H1 (cell line): ENCODE data around the gene RAB44. TPM values are rescaled to one million over a fixed set of nuclear protein-coding genes. Genes with fewer than 3 reads are reported as not detected.

Experiments used
- CTCF ChIA-PET: fragments of 300-600 bp; sonication (Branson Sonifier 250); formaldehyde crosslinking; loops from one replicate; lab custom pipeline; 2021; ENCODE audit not compliant: partially characterized antibody; lab: Charles Lee
- POLR2A ChIA-PET: fragments of 300-600 bp; sonication (Branson Sonifier 250); formaldehyde crosslinking; loops from one replicate; lab custom pipeline; 2021; ENCODE audit warnings: inconsistent platforms; ENCODE audit not compliant: partially characterized antibody; lab: Charles Lee
- DNase-seq, 2 experiments: peaks; one replicate each; pipeline versions ENCODE4 v3.0.0 to v3.0.0-alpha.2; 2010 to 2022; ENCODE audit warnings: low spot score in 2 of 2, low read depth in 1 of 2, mixed read lengths in 1 of 2
- FAIRE-seq: peaks from 2 replicates; lab custom pipeline; 2011; peaks lifted over from hg19 to GRCh38; lab: Jason Lieb, UNC
- H2AFZ ChIP-seq: 2 replicates; pipeline ENCODE4 v1.8.1; 2012; ENCODE audit warnings: low read length, inconsistent platforms
- H2AK5ac ChIP-seq: 2 replicates; pipeline ENCODE4 v1.6.1; 2013; ENCODE audit warnings: low read depth, low read length
- H2BK120ac ChIP-seq: replicated peaks from 2 replicates; pipeline ENCODE3; 2013; ENCODE audit warnings: low read depth, low read length, inconsistent platforms
- H2BK12ac ChIP-seq: 2 replicates; pipeline ENCODE4 v1.6.1; 2013; ENCODE audit warnings: low read depth, low read length
- H2BK15ac ChIP-seq: 2 replicates; pipeline ENCODE4 v1.6.1; 2013; ENCODE audit warnings: low read length
- H2BK20ac ChIP-seq: 2 replicates; pipeline ENCODE4 v1.6.1; 2013; ENCODE audit warnings: low read length
- H2BK5ac ChIP-seq: 2 replicates; pipeline ENCODE4 v1.6.1; 2013; ENCODE audit warnings: low read depth, low read length
- H3K14ac ChIP-seq: 2 replicates; pipeline ENCODE4 v1.6.1; 2013; ENCODE audit warnings: inconsistent platforms; ENCODE audit not compliant: insufficient read length
- H3K18ac ChIP-seq: 2 replicates; pipeline ENCODE4 v1.6.1; 2013; ENCODE audit warnings: low read length; ENCODE audit errors: extremely low read depth
- H3K23ac ChIP-seq: 2 replicates; pipeline ENCODE4 v1.6.1; 2013; ENCODE audit warnings: inconsistent platforms; ENCODE audit not compliant: insufficient read length
- H3K23me2 ChIP-seq: 2 replicates; pipeline ENCODE4 v1.6.1; 2013; ENCODE audit warnings: low read depth, low read length
- H3K27ac ChIP-seq: 2 replicates; pipeline ENCODE4 v1.6.1; 2011; ENCODE audit warnings: low read depth, low read length, inconsistent platforms
- H3K27me3 ChIP-seq, 4 experiments: replicated peaks in 1 of 4; 1 replicate in 1 of 4; 2 replicates in 3 of 4; pipeline versions ENCODE4 v1.6.1 to v1.8.1; 2011 to 2013; ENCODE audit warnings: low read length in 3 of 4, mild to moderate bottlenecking in 3 of 4, inconsistent platforms in 2 of 4, mixed read lengths in 2 of 4, moderate library complexity in 1 of 4; ENCODE audit not compliant: control insufficient read depth in 3 of 4, insufficient read depth in 3 of 4; ENCODE audit errors: extremely low read depth in 1 of 4
- H3K36me3 ChIP-seq, 4 experiments: 2 replicates each; pipeline versions ENCODE4 v1.6.1 to v1.8.1; 2011 to 2013; ENCODE audit warnings: mild to moderate bottlenecking in 4 of 4, low read length in 3 of 4, moderate library complexity in 2 of 4, control low read depth in 1 of 4, inconsistent platforms in 1 of 4; ENCODE audit not compliant: insufficient read depth in 4 of 4, control insufficient read depth in 2 of 4
- H3K4ac ChIP-seq: replicated peaks from 2 replicates; pipeline ENCODE3; 2013; ENCODE audit warnings: low read length, low read depth, mixed read lengths, inconsistent platforms; ENCODE audit not compliant: insufficient read length
- H3K4me1 ChIP-seq, 4 experiments: replicated peaks in 1 of 4; 1 replicate in 1 of 4; 2 replicates in 3 of 4; pipeline versions ENCODE4 v1.6.1 to v1.8.1; 2011 to 2013; ENCODE audit warnings: low read length in 3 of 4, inconsistent platforms in 2 of 4, mixed read lengths in 1 of 4; ENCODE audit not compliant: insufficient read depth in 4 of 4, control insufficient read depth in 3 of 4
- H3K4me2 ChIP-seq, 2 experiments: 2 replicates each; pipeline versions ENCODE4 v1.6.1 to v1.8.1; 2011 to 2013; ENCODE audit warnings: low read depth in 2 of 2, low read length in 2 of 2, control low read depth in 1 of 2, inconsistent platforms in 1 of 2, mild to moderate bottlenecking in 1 of 2; ENCODE audit not compliant: insufficient read depth in 1 of 2
- H3K4me3 ChIP-seq, 4 experiments: fragments of 200-600, 300-600 bp in 1 of 4; sonication (generic), shearing (Covaris generic), sonication (Bioruptor Twin) in 1 of 4; 2 replicates each; pipeline versions ENCODE4 v1.5.1 to v1.8.1; 2011 to 2016; ENCODE audit warnings: low read length in 4 of 4, low read depth in 3 of 4, control low read depth in 2 of 4, inconsistent platforms in 2 of 4, mild to moderate bottlenecking in 2 of 4, mixed read lengths in 1 of 4, moderate library complexity in 1 of 4; ENCODE audit not compliant: insufficient read depth in 2 of 4; ENCODE audit errors: extremely low read depth in 1 of 4
- H3K56ac ChIP-seq: replicated peaks from 2 replicates; pipeline ENCODE3; 2013; ENCODE audit warnings: low read depth, mild to moderate bottlenecking, mixed read lengths, low read length, inconsistent platforms; ENCODE audit not compliant: insufficient read length
- H3K79me1 ChIP-seq: 2 replicates; pipeline ENCODE4 v1.6.1; 2013; ENCODE audit warnings: low read depth, low read length, control low read depth
- H3K79me2 ChIP-seq, 2 experiments: 2 replicates each; pipeline versions ENCODE4 v1.6.1 to v1.8.1; 2012 to 2013; ENCODE audit warnings: low read length in 2 of 2, mild to moderate bottlenecking in 2 of 2, inconsistent platforms in 1 of 2; ENCODE audit not compliant: insufficient read depth in 2 of 2, control insufficient read depth in 1 of 2
- H3K9ac ChIP-seq, 4 experiments: replicated peaks in 1 of 4; 1 replicate in 1 of 4; 2 replicates in 3 of 4; pipeline versions ENCODE4 v1.6.1 to v1.8.1; 2011 to 2013; ENCODE audit warnings: low read depth in 3 of 4, low read length in 3 of 4, control low read depth in 2 of 4, mild to moderate bottlenecking in 2 of 4, moderate library complexity in 2 of 4, inconsistent platforms in 1 of 4; ENCODE audit errors: extremely low read depth in 1 of 4
- H3K9me3 ChIP-seq, 2 experiments: 2 replicates each; pipeline versions ENCODE4 v1.6.1 to v1.8.1; 2012 to 2013; ENCODE audit warnings: mild to moderate bottlenecking in 2 of 2, moderate library complexity in 2 of 2, control low read depth in 1 of 2, inconsistent platforms in 1 of 2, low read depth in 1 of 2, low read length in 1 of 2, mixed read lengths in 1 of 2; ENCODE audit not compliant: insufficient read depth in 2 of 2
- H4K20me1 ChIP-seq, 2 experiments: replicated peaks in 1 of 2; 2 replicates each; pipeline versions ENCODE3 to v1.8.1; 2011 to 2013; ENCODE audit warnings: inconsistent platforms in 2 of 2, low read length in 2 of 2, mild to moderate bottlenecking in 1 of 2; ENCODE audit not compliant: insufficient read depth in 2 of 2, control insufficient read depth in 1 of 2
- H4K5ac ChIP-seq: 2 replicates; pipeline ENCODE4 v1.6.1; 2013; ENCODE audit warnings: low read length, low read depth, mixed read lengths, inconsistent platforms; ENCODE audit not compliant: insufficient read length
- H4K8ac ChIP-seq: 2 replicates; pipeline ENCODE4 v1.8.0; 2013; ENCODE audit warnings: mild to moderate bottlenecking, moderate library complexity, low read length, inconsistent platforms; ENCODE audit not compliant: insufficient read depth; ENCODE audit errors: extremely low read depth
- H4K91ac ChIP-seq: replicated peaks from 2 replicates; pipeline ENCODE3; 2013; ENCODE audit warnings: low read length, mixed read lengths, inconsistent platforms; ENCODE audit not compliant: insufficient read length
- BACH1 ChIP-seq: IDR thresholded peaks from 2 replicates; pipeline ENCODE4 v1.6.1; 2012; ENCODE audit warnings: low read length, improper control_type of control experiment
- BCL11A ChIP-seq, 2 experiments: IDR thresholded peaks; one replicate each; pipeline ENCODE4 v1.6.1; 2011; ENCODE audit warnings: low read depth in 2 of 2, low read length in 2 of 2, mild to moderate bottlenecking in 2 of 2
- CBX5 ChIP-seq: fragments of 300-800, 300-1000 bp; sonication (generic); IDR thresholded peaks from 2 replicates; pipeline ENCODE4 v1.7.1; 2016; ENCODE audit warnings: antibody characterized with exemption, low read length, low read depth
- EGR1 ChIP-seq: IDR thresholded peaks from 2 replicates; pipeline ENCODE4 v1.6.1; 2011; ENCODE audit warnings: low read depth, low read length, borderline replicate concordance
- RBBP5 ChIP-seq: IDR thresholded peaks from 2 replicates; pipeline ENCODE4 v1.7.1; 2012; ENCODE audit warnings: low read depth, mild to moderate bottlenecking, inconsistent platforms, low read length, moderate library complexity, borderline replicate concordance
- RNF2 ChIP-seq: fragments of 200-900, 300-1000 bp; sonication (generic); IDR thresholded peaks from 2 replicates; pipeline ENCODE4 v1.7.1; 2016; ENCODE audit warnings: borderline replicate concordance, low read depth, mild to moderate bottlenecking, antibody characterized with exemption, low read length; ENCODE audit not compliant: poor library complexity, severe bottlenecking; ENCODE audit errors: missing control alignments
- SAP30 ChIP-seq: fragments of 300-600 bp; sonication (generic); IDR thresholded peaks from 2 replicates; pipeline ENCODE4 v1.7.1; 2012; ENCODE audit warnings: low read length, moderate library complexity, mild to moderate bottlenecking, inconsistent platforms; ENCODE audit not compliant: insufficient read depth, insufficient replicate concordance
- SIN3A ChIP-seq, 2 experiments: IDR thresholded peaks in 1 of 2; conservative IDR thresholded peaks in 1 of 2; 2 replicates each; pipeline ENCODE4 v1.6.1; 2011 to 2012; ENCODE audit warnings: low read length in 2 of 2, improper control_type of control experiment in 1 of 2, low read depth in 1 of 2, mild to moderate bottlenecking in 1 of 2
- TAF1 ChIP-seq: IDR thresholded peaks from 2 replicates; pipeline ENCODE4 v1.6.1; 2011; ENCODE audit warnings: mild to moderate bottlenecking, low read depth, low read length
- TAF7 ChIP-seq: optimal IDR thresholded peaks from 2 replicates; pipeline ENCODE3; 2011; ENCODE audit warnings: low read depth, mild to moderate bottlenecking, inconsistent platforms, low read length, moderate library complexity, borderline replicate concordance
- WGBS, 2 experiments: shearing (Covaris generic) in 1 of 2; methylation state at CpG; one replicate each; pipeline versions ENCODE4 v1.1.6 to v1.1.7; 2013 to 2015; ENCODE audit warnings: low lambda C conversion rate in 2 of 2, mixed read lengths in 2 of 2, inconsistent platforms in 1 of 2, low coverage in 1 of 2, missing lambda C conversion rate in 1 of 2; ENCODE audit not compliant: insufficient replicate concordance in 2 of 2, insufficient coverage in 1 of 2, insufficient read length in 1 of 2; ENCODE audit errors: extremely low coverage in 1 of 2, missing lambda C conversion rate in 1 of 2; 5-methylcytosine and 5-hydroxymethylcytosine counted together
- polyA plus RNA-seq, 7 experiments: library from polyadenylated mRNA; depleted of rRNA in 3 of 7; stranded (reverse) in 5 of 7; unstranded in 2 of 7; fragments of >200 nt in 5 of 7; fragments of 200-250 nt in 2 of 7; gene quantifications; 1 replicate in 5 of 7; 2 replicates in 1 of 7; 4 replicates in 1 of 7; pipeline versions ENCODE4 v1.2.1 to v1.2.3, GENCODE V29; 2011 to 2013; ENCODE audit warnings: missing spikeins in 2 of 7, mixed read lengths in 2 of 7
- total RNA-seq: library from RNA; stranded (reverse); fragmentation: NEBNext Ultra II Directional; extraction: Animal tissue kit (Norgen Biotek cat#: 25700); gene quantifications from 2 replicates; pipeline ENCODE4 v1.2.1, GENCODE V29; 2021
- TF ChIP-seq, protein P1 (sequence below): IDR thresholded peaks from 2 replicates; pipeline ENCODE4 v1.6.1; 2012; ENCODE audit warnings: inconsistent platforms

RAB44 gene
- total and polyA plus RNA-seq, 2 of the 8 experiments (the other 6 are each of a cell fraction or from before 2014, with no cell fraction given), result 0.02 TPM; not detected in 1

DNA sequence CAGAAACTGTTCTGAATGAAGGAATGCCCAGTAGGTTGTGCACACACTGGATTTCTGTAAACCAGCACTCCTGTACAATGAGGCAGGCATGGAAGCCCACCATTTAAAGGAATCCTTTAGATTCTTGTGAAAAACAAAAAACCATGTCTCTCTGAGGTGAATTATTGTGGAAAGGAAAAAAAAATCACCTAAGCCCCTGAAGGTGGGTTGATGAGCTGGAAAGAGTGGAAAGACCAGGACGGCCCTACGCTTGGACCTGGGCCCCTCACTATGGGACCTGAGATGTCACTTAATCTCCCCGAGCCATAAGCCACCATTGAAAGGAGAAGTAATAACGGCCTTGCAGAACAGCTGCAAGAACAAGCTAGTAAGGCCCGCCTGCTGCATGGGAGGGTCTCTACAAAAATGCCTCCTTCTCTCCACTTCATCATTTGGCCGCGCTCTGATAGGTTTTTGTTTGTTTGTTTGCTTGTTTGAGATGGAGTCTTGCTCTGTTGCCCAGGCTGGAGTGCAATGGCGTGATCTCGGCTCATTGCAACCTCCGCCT, 68.8 kb downstream of the RAB44 start:
- no peak overlapping the region for H2BK120ac ChIP-seq
- H2BK5ac ChIP-seq, result no peak overlapping the region
- H3K27ac ChIP-seq, result no peak overlapping the region
- no peak overlapping the region for H4K8ac ChIP-seq
- POLR2A ChIA-PET, result interaction anchor here (0.6 to 1.7 kb wide), 4 partner anchors 18 to 991 kb away, joined by 3 to 4 read pairs (median 3); no protein-coding TSS in a partner anchor
- no peak overlapping the region for H2AK5ac ChIP-seq
- H4K20me1 ChIP-seq, result no peaks in the 10 kb centered on the region
- H3K79me2 ChIP-seq, result no peaks in the 10 kb centered on the region
- H3K14ac ChIP-seq, result no peak overlapping the region
- H3K18ac ChIP-seq, result no peak overlapping the region
- no peak overlapping the region for H3K9ac ChIP-seq
- CTCF ChIA-PET, result interaction anchor here (0.6 to 13.6 kb wide), 59 partner anchors 6 to 508 kb away, joined by 3 to 293 read pairs (median 4); partner anchors contain the start of genes C6orf89, PI16 and PPIL1
- no peaks in the 10 kb centered on the region for H3K36me3 ChIP-seq
- no peak overlapping the region for H2BK15ac ChIP-seq
- H3K79me1 ChIP-seq, result no peaks in the 10 kb centered on the region
- H3K23me2 ChIP-seq, result no peaks in the 10 kb centered on the region
- H3K23ac ChIP-seq, result no peak overlapping the region
- H3K9me3 ChIP-seq, result no peaks in the 10 kb centered on the region
- H4K5ac ChIP-seq, result no peak overlapping the region
- no peak overlapping the region for H3K4me3 ChIP-seq
- H3K56ac ChIP-seq, result no peak overlapping the region
- no peak overlapping the region for H2AFZ ChIP-seq
- H2BK20ac ChIP-seq, result no peak overlapping the region
- FAIRE-seq (no peak), DNase-seq (no peak)
- H3K4ac ChIP-seq, result no peak overlapping the region
- 86% methylated on average over 10 of the region's 10 CpGs; no CpG with 5 or more reads in 1 of the 2 experiments for WGBS, 2 experiments
- no peak overlapping the region for H4K91ac ChIP-seq
- H3K4me2 ChIP-seq, result no peak overlapping the region
- no peaks in the 10 kb centered on the region for H3K27me3 ChIP-seq
- H3K4me1 ChIP-seq, result peaks cover 0 to 10% (median 1%) of the 10 kb centered on the region in 4 experiments; a peak in 4 of 7 replicates
- TF ChIP-seq TAF7 (no peak), CBX5 (no peak), RBBP5 (no peak), EGR1 (no peak), SAP30 (no peak), SIN3A (conservative IDR thresholded peaks at IDR 0.05 in 1 of 2, IDR thresholded peaks at IDR 0.05 in 1 of 2; ENCODE audit: low read depth in 1 of 2, low read length in 2 of 2) (no peak), RNF2 (no peak), TAF1 (no peak), BACH1 (no peak), BCL11A (IDR thresholded peaks at IDR 0.05; ENCODE audit: low read depth in 2 of 2, low read length in 2 of 2) (no peak)
- TF ChIP-seq, protein P1, sequence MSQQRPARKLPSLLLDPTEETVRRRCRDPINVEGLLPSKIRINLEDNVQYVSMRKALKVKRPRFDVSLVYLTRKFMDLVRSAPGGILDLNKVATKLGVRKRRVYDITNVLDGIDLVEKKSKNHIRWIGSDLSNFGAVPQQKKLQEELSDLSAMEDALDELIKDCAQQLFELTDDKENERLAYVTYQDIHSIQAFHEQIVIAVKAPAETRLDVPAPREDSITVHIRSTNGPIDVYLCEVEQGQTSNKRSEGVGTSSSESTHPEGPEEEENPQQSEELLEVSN, result no peak
- H2BK12ac ChIP-seq, result no peak overlapping the region
